Measurements from ENCODE around the gene NT5C2.

NT5C2 gene

GRCh38 chr10:103111918-103112877 is 80.9 kb downstream of the NT5C2 start:
- no peak overlapping the region for H3K4me3 ChIP-seq (ENCODE audit: low read depth, low read length)
- TF ChIP-seq CTCF (IDR thresholded peaks at IDR 0.05; ENCODE audit: borderline replicate concordance, insufficient read depth, low read depth, low read length), result no peak

GRCh38 chr10:103111031-103111917 is 81.8 kb downstream of the NT5C2 start:
- no peak for TF ChIP-seq CTCF (IDR thresholded peaks at IDR 0.05; ENCODE audit: borderline replicate concordance, insufficient read depth, low read depth, low read length)
- no peak overlapping the region for H3K4me3 ChIP-seq (ENCODE audit: low read depth, low read length)

- H3K4me3 ChIP-seq (ENCODE audit: low read depth, low read length), result no peak overlapping the region
- TF ChIP-seq CTCF (IDR thresholded peaks at IDR 0.05; ENCODE audit: borderline replicate concordance, insufficient read depth, low read depth, low read length), result no peak
Measured at GRCh38 chr10:103110407-103110806, 82.7 kb downstream of the NT5C2 start.

GRCh38 chr10:103109821-103110220 is 83.3 kb downstream of the NT5C2 start:
- no peak overlapping the region for H3K4me3 ChIP-seq (ENCODE audit: low read depth, low read length)
- TF ChIP-seq CTCF (IDR thresholded peaks at IDR 0.05; ENCODE audit: borderline replicate concordance, insufficient read depth, low read depth, low read length), result no peak

GRCh38 chr10:103106539-103106938 is 86.5 kb downstream of the NT5C2 start:
- TF ChIP-seq CTCF (IDR thresholded peaks at IDR 0.05; ENCODE audit: borderline replicate concordance, insufficient read depth, low read depth, low read length), result no peak

GRCh38 chr10:103105462-103105861 is 87.6 kb downstream of the NT5C2 start:
- no peak for TF ChIP-seq CTCF (IDR thresholded peaks at IDR 0.05; ENCODE audit: borderline replicate concordance, insufficient read depth, low read depth, low read length)
- no peak overlapping the region for H3K4me3 ChIP-seq (ENCODE audit: low read depth, low read length)

More at GRCh38 chr10:103106539-103106938, 86.5 kb downstream of the NT5C2 start:
- H3K4me3 ChIP-seq (ENCODE audit: low read depth, low read length), result no peak overlapping the region
